RCC 7860 (cell line): ENCODE data around the gene SMARCC2.
"Not testable (repeated sequence)": the region's sequence is repeated elsewhere in the genome, so short reads cannot be mapped to it uniquely, and the experiment has no call there.

Experiments used
- DNase-seq: peaks from one replicate; pipeline ENCODE4 v3.0.0-alpha.2; 2015; ENCODE audit warnings: low spot score
- FAIRE-seq: peaks from 2 replicates; lab custom pipeline; 2012; peaks lifted over from hg19 to GRCh38; lab: Jason Lieb, UNC

The SMARCC2 gene

GRCh38 chr12:56126732-56127239 is 62.5 kb downstream of the SMARCC2 start:
- no peak for DNase-seq
- FAIRE-seq, result no peak

DNA sequence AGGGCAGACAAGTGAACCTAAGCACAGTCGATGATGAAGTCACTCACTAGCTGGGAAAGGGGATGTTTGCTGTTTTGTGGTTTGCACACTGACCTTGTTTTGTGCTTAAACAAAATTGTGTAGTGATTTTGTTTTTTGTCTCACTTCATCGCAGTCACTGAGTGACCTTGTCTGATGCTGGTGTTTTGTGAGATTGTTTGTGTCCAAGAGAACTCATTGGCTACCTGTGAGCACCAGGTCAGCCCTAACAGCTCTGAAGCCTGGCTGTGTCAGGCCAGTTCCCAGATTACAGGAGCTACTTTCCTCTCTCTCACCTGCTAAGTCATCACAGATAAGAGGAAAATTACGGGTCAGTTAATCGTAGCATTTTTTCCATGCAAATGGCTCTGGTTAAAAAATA is 65.2 kb downstream of the SMARCC2 start:
- DNase-seq (no peak), FAIRE-seq (no peak)

- FAIRE-seq (no peak), DNase-seq (no peak)
These were observed 66.6 kb downstream of the SMARCC2 start for GRCh38 chr12:56122637-56123036.

- no peak for FAIRE-seq
- DNase-seq, result no peak
These were observed 67.9 kb downstream of the SMARCC2 start for GRCh38 chr12:56121204-56121870.

DNA sequence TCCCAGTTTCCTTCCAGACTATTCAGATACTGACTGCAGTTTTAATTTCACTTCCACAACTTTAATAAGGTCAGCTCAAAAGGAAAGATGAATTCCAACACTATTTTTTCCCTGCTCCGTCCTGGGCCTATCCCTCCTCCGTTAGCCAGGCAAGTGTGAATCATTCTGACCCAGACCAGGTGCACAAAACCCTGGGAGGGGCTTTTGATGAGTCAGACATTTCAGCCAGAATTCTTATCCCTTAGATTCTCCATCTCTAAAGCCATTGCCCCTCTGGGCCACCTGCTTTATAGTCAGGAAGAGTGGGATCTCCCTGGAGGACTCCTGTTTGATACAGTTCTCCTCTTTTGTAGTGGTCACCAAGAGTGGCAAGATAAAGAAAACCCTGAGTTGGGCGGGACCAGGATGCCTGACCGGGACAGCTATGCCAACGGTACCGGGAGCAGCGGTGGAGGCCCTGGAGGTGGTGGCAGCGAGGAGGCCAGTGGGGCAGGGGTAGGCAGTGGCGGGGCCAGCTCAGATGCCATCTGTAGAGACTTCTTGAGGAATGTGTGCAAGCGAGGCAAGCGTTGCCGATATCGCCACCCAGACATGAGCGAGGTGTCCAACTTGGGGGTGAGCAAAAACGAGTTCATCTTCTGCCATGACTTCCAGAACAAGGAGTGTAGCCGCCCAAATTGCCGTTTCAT is 69.0 kb downstream of the SMARCC2 start:
- no peak for FAIRE-seq

GRCh38 chr12:56119361-56119796 is 69.9 kb downstream of the SMARCC2 start:
- DNase-seq (peak; percentile 79), FAIRE-seq (peak; percentile 42)

More for the DNA sequence above, 69.0 kb downstream of the SMARCC2 start:
- no peak for DNase-seq

DNA sequence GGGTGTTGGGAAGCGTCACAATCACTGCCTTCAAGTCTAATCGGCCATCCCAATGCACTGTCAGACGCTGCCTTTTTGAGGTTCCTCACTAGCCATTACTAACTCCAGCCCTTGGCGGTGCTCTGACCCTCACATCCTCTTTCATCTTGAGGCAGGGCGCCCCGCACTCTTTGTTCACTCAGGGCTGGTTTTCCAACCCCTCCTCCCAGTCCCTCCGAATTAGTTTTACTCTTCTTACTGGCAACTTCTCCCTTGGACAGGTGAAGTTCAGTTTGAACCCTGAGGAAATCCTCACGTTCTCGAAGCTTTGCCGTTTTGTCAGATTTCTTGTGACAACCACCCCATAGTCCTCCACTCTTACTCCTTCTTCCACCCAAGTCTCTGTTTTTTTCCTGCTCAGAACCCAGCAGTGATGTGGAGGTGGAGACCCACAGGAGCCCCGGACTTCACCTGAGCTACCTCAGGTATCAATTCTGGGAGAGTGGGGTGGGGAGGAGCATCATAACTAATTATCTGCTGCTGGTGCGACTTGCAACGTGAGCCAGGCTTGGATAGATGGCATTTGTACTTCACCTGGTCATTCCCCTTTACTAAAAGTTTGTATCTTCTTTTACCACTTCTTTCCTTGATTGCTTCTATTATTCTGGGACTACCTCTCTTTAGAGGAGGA is 70.5 kb downstream of the SMARCC2 start:
- DNase-seq, result no peak
- no peak for FAIRE-seq

GRCh38 chr12:56117778-56118687 is 71.2 kb downstream of the SMARCC2 start, which contains the start of gene ZC3H10:
TSS of gene ZC3H10 (plus strand) at chr12:56118266. CDS start at chr12:56120563, 2,297 bp downstream.
- FAIRE-seq (peak; percentile 73), DNase-seq (peak; percentile 99)

GRCh38 chr12:56117082-56117706 is 72.1 kb downstream of the SMARCC2 start:
- not testable (repeated sequence) for DNase-seq, FAIRE-seq

DNA sequence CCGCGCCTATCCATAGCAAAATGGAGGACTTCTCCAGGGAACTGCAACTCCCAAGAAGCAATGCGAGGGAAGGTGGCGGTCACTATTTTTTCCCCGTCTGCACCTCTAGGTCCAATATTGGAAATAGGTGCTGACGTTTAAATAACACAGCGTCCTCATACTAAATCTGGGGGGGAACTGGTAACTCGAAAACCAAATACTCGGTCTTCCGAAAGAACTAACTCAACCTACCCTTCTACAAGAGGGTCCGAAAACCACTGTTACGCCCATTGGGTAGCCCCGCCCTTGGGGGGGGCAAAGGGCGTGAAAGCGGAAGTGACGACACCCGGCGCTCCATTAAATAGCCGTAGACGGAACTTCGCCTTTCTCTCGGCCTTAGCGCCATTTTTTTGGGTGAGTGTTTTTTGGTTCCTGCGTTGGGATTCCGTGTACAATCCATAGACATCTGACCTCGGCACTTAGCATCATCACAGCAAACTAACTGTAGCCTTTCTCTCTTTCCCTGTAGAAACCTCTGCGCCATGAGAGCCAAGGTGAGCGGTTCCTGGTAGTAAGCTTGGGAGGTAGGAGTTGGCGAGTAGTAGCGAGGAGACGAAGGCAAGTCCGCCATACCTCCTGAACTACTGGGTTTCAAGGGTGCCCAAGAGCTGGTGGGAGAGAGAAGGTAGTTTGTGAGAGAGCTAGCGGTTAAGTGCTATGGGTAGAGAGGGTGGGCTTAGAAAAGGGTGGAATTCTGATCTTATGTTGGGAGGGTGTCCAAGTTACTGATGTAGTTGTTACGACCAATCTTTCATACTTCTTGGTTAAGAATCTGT is 72.8 kb downstream of the SMARCC2 start, which contains the start of gene RPL41:
Gene RPL41 (plus strand): TSS at position 367 of the 815 bp plus-strand sequence.
- DNase-seq (peak; percentile 75), FAIRE-seq (no peak)

DNA sequence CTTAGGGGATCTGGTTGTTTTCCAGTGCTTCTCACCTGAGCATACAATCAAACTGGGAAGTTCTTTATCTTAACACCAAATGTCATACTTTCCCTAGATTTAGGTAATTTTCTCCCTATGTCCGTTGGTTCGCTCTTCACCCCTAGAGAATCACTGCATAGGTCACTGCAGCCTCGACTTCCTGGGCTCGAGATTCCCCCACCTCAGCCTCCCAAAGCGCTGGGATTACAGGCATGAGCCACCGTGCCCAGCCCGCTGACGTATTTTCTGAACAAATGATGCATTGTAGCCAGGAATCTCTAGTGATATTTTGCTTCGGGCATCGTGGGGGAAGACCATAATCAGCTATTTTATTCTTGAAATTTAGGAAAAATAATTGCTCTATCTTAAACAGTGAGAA is 74.0 kb downstream of the SMARCC2 start:
- FAIRE-seq (no peak), DNase-seq (no peak)

DNA sequence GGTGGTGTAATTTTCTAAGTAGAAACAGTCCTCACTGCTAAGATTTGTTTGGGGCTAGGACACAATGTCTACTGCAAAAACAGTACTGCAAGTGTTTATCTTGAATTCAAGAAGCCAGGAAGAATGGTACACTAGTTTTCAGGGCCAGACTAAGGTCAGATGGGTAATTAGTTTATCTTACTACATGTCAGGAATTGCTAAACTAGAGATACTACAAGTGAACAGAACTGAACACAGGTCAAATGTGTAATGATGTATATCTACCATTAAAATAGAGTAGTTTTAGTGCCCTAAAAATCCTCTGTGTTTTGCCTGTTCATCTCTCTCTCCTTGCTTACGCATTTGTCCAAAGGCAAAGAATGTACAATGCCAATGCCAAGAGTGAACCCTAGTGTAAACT is 75.2 kb downstream of the SMARCC2 start:
- DNase-seq (no peak), FAIRE-seq (no peak)
